ENCODE measurements around the gene SLC2A1. TPM values are rescaled to one million over a fixed set of nuclear protein-coding genes. Genes with fewer than 3 reads are reported as not detected.

Gene SLC2A1
- total RNA-seq (271 and 301 TPM in 2 replicates), polyA plus RNA-seq (271 and 314 TPM in 2 replicates)

GRCh38 chr1:42958488-42959319, at the start of gene SLC2A1:
Gene SLC2A1 (minus strand): TSS chr1:42958868. CDS start chr1:42958651, 217 bp downstream.
- WGBS (ENCODE audit: low lambda C conversion rate, missing lambda C conversion rate) = under 1% methylated on average over 57 of the region's 87 CpGs
- DNase-seq (ENCODE audit: low spot score) = peak; percentile 97
- Histone ChIP-seq H3K9me3 (ENCODE audit: low read depth) (no peaks in the 10 kb centered on the region), H3K4me2 (peak within 1 kb of the TSS; percentile 82), H3K4me3 (peak within 1 kb of the TSS; percentile 94), H4K20me1 (ENCODE audit: insufficient read depth, poor library complexity, severe bottlenecking) (peaks cover 42% of the 10 kb centered on the region), H3K4me1 (ENCODE audit: insufficient read depth) (peaks cover 33% of the 10 kb centered on the region), H3K79me2 (peaks cover 46% of the 10 kb centered on the region), H3K27ac (peak within 1 kb of the TSS; percentile 94), H3K36me3 (replicated peaks; ENCODE audit: insufficient read depth, low read depth) (no peaks in the 10 kb centered on the region), H2AFZ (peak within 1 kb of the TSS; percentile 50), H3K27me3 (no peaks in the 10 kb centered on the region), H3K9me2 (replicated peaks; ENCODE audit: insufficient read depth) (no peaks in the 10 kb centered on the region)
- TF ChIP-seq CTCF (IDR thresholded peaks at IDR 0.05; ENCODE audit: poor library complexity) (no peak), EZH2phosphoT487 (IDR thresholded peaks at IDR 0.05; ENCODE audit: low read depth, severe bottlenecking, unreplicated experiment) (no peak), EZH2 (IDR thresholded peaks at IDR 0.05; ENCODE audit: borderline replicate concordance) (no peak)

- Histone ChIP-seq H3K27me3 (no peaks in the 10 kb centered on the region), H3K4me2 (peak overlapping the region; percentile 64), H3K9me3 (ENCODE audit: low read depth) (no peaks in the 10 kb centered on the region), H3K27ac (peak overlapping the region; percentile 96), H3K79me2 (no peaks in the 10 kb centered on the region), H3K4me3 (no peak overlapping the region), H3K36me3 (replicated peaks; ENCODE audit: insufficient read depth, low read depth) (no peaks in the 10 kb centered on the region), H4K20me1 (ENCODE audit: insufficient read depth, poor library complexity, severe bottlenecking) (no peaks in the 10 kb centered on the region), H3K4me1 (ENCODE audit: insufficient read depth) (peaks cover 31% of the 10 kb centered on the region), H2AFZ (peak overlapping the region; percentile 42), H3K9me2 (replicated peaks; ENCODE audit: insufficient read depth) (no peaks in the 10 kb centered on the region)
- WGBS (ENCODE audit: low lambda C conversion rate, missing lambda C conversion rate) = 42% methylated on average over 24 of the region's 49 CpGs
- TF ChIP-seq EZH2phosphoT487 (IDR thresholded peaks at IDR 0.05; ENCODE audit: low read depth, severe bottlenecking, unreplicated experiment) (no peak), EZH2 (IDR thresholded peaks at IDR 0.05; ENCODE audit: borderline replicate concordance) (no peak), CTCF (IDR thresholded peaks at IDR 0.05; ENCODE audit: poor library complexity) (no peak)
- DNase-seq (ENCODE audit: low spot score) = peak; percentile 84
Measured at GRCh38 chr1:43007377-43008114, 48.9 kb upstream of the SLC2A1 start.

- H3K4me2 ChIP-seq = no peak overlapping the region
- 48% methylated on average over 18 of the region's 18 CpGs for WGBS (ENCODE audit: low lambda C conversion rate, missing lambda C conversion rate)
- H3K9me2 ChIP-seq (replicated peaks; ENCODE audit: insufficient read depth) = no peaks in the 10 kb centered on the region
- TF ChIP-seq CTCF (IDR thresholded peaks at IDR 0.05; ENCODE audit: poor library complexity) (no peak), EZH2 (IDR thresholded peaks at IDR 0.05; ENCODE audit: borderline replicate concordance) (no peak), EZH2phosphoT487 (IDR thresholded peaks at IDR 0.05; ENCODE audit: low read depth, severe bottlenecking, unreplicated experiment) (no peak)
- no peaks in the 10 kb centered on the region for H4K20me1 ChIP-seq (ENCODE audit: insufficient read depth, poor library complexity, severe bottlenecking)
- H2AFZ ChIP-seq = no peak overlapping the region
- H3K79me2 ChIP-seq = no peaks in the 10 kb centered on the region
- peaks cover 31% of the 10 kb centered on the region for H3K4me1 ChIP-seq (ENCODE audit: insufficient read depth)
- no peaks in the 10 kb centered on the region for H3K9me3 ChIP-seq (ENCODE audit: low read depth)
- no peaks in the 10 kb centered on the region for H3K27me3 ChIP-seq
- H3K27ac ChIP-seq = peak overlapping the region; percentile 58
- peak; percentile 26 for DNase-seq (ENCODE audit: low spot score)
- H3K4me3 ChIP-seq = no peak overlapping the region
- H3K36me3 ChIP-seq (replicated peaks; ENCODE audit: insufficient read depth, low read depth) = no peaks in the 10 kb centered on the region
Measured at GRCh38 chr1:43005460-43006361, 47.0 kb upstream of the SLC2A1 start.
